ENCODE results near the gene TST. TPM values are rescaled to one million over a fixed set of nuclear protein-coding genes. Genes with fewer than 3 reads are reported as not detected.

TST gene
- polyA plus RNA-seq, 1 donor (not counting 4 experiments of a cell fraction or from before 2014, with no cell fraction given) = 19.9 TPM

DNA sequence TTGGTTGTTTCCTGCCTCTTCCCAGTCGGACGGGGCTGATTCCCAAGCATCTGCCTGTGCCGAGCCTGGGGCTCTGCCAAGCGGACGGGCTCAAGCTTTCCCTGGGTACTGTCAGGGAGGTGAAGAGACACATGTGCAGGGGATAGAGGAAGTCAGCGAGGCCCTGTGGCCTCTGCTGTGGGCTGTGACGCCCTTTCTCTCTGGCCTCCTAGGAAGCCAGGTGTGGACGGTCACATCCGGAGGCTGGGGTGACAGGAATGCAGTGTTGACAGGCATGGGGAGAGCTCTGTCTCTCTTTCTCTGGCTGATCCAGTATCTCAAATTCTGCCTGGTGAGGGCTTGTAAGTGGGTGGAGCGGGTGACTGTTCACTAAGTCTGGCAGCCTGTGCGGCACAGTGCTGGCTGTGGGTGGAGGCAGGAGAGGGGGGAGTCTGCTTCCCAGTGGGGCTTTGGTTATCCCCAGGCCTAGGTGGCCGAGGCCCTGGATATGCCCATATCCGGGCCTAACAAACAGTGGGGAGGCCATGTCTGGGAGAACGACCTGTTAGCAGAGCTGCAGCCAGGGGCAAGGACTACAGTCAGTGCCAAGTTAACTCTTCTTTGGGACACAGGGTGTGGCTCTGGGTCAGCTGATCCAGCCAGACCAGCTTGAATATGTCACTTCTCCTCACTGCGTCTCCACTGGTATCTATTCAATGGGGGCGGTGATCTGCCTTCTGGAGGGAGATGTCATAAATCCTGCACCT lies 34.2 kb upstream of the TST start:
- H3K4me2 ChIP-seq (ENCODE audit: control insufficient read depth, extremely low read depth, insufficient read depth, low read depth, low read length) = no peak overlapping the region
- H3K27ac ChIP-seq (ENCODE audit: control insufficient read depth, insufficient read depth, low read length) = no peak overlapping the region
- no peaks in the 10 kb centered on the region for H3K27me3 ChIP-seq (ENCODE audit: control insufficient read depth, extremely low read depth, insufficient read depth, low read length)
- no peaks in the 10 kb centered on the region for H3K9me3 ChIP-seq (ENCODE audit: control insufficient read depth, low read depth, low read length)
- H3K4me3 ChIP-seq (ENCODE audit: control insufficient read depth in 2 of 3, extremely low read depth in 1 of 3, insufficient read depth in 2 of 3, low read depth in 1 of 3, low read length in 3 of 3) = no peak overlapping the region
- no peak overlapping the region for H3K9ac ChIP-seq (ENCODE audit: control insufficient read depth, extremely low read depth, insufficient read depth, low read length)
- no peaks in the 10 kb centered on the region for H3K79me2 ChIP-seq (ENCODE audit: control insufficient read depth, insufficient read depth, low read length)
- TF ChIP-seq, protein P1, sequence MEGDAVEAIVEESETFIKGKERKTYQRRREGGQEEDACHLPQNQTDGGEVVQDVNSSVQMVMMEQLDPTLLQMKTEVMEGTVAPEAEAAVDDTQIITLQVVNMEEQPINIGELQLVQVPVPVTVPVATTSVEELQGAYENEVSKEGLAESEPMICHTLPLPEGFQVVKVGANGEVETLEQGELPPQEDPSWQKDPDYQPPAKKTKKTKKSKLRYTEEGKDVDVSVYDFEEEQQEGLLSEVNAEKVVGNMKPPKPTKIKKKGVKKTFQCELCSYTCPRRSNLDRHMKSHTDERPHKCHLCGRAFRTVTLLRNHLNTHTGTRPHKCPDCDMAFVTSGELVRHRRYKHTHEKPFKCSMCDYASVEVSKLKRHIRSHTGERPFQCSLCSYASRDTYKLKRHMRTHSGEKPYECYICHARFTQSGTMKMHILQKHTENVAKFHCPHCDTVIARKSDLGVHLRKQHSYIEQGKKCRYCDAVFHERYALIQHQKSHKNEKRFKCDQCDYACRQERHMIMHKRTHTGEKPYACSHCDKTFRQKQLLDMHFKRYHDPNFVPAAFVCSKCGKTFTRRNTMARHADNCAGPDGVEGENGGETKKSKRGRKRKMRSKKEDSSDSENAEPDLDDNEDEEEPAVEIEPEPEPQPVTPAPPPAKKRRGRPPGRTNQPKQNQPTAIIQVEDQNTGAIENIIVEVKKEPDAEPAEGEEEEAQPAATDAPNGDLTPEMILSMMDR (optimal IDR thresholded peaks at IDR 0.05 in 1 of 3, IDR thresholded peaks at IDR 0.05 in 1 of 3, conservative IDR thresholded peaks at IDR 0.05 in 1 of 3; ENCODE audit: extremely low read depth in 1 of 3, insufficient read depth in 2 of 3, low read length in 3 of 3) = no peak
- no peak for TF ChIP-seq EZH2 (IDR thresholded peaks at IDR 0.05; ENCODE audit: low read length)
- H4K20me1 ChIP-seq (ENCODE audit: control insufficient read depth, extremely low read depth, insufficient read depth, low read length) = no peaks in the 10 kb centered on the region
- H3K36me3 ChIP-seq (ENCODE audit: control insufficient read depth in 2 of 2, extremely low read depth in 1 of 2, insufficient read depth in 2 of 2, low read length in 2 of 2) = peaks cover 0 to 4% of the 10 kb centered on the region in 2 experiments
- peaks cover 5% of the 10 kb centered on the region for H3K4me1 ChIP-seq (ENCODE audit: control insufficient read depth, extremely low read depth, insufficient read depth, low read length)
- no peak overlapping the region for H2AFZ ChIP-seq (ENCODE audit: control insufficient read depth, low read length)
- no peaks in the 10 kb centered on the region for H3K9me1 ChIP-seq (ENCODE audit: control insufficient read depth, extremely low read depth, insufficient read depth, low read length)
- FAIRE-seq (no peak), DNase-seq (ENCODE audit: low read depth, low spot score) (no peak)
- dilution Hi-C loops (cut with MboI; ENCODE audit: extremely low pct_ligation_motif_present, low sequenced_read_pairs) = no loop called here

DNA sequence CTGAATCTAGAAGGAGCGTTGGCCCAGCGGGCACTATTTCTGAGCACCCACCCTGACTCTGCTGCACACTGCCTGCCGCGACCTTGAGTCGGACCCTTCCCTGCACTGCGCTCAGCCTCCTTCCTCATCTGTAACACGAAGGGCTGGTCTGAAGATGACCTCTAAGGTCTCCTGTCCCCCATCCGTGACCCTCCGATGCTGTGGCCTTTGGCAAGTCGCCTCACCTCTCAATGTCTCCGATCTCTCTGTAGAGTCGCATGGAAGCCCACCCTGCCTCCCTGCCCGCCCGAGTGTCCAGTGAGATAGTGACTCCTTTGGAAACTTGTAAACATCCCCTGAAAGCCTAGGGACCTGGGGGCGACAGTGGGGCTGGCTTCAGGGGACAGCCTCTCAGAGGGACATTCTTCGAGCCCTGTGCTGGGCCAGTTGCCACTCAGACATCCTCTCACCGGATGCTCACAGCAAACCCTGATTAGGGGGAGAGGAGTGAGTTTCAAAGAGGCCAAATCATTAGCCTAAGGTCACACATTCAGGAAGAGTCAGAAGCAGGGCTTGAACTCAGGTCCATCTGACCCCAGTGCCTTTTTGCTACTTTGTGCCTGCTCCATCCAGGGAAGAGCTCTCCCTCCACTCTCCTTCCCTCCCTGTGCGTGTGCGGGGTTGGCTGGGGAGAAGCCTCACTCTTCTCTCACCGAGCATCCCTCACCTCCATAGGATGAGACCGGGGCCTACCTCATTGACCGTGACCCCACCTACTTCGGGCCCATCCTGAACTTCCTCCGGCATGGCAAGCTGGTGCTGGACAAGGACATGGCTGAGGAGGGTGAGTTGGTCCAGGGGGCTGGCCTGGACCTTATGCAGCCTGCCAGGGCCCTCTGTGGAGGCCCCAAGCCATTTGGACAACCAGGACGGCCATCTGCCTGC lies 33.4 kb upstream of the TST start:
- Histone ChIP-seq H4K20me1 (ENCODE audit: control insufficient read depth, extremely low read depth, insufficient read depth, low read length) (no peaks in the 10 kb centered on the region), H3K27ac (ENCODE audit: control insufficient read depth, insufficient read depth, low read length) (no peak overlapping the region), H3K9me1 (ENCODE audit: control insufficient read depth, extremely low read depth, insufficient read depth, low read length) (no peaks in the 10 kb centered on the region), H3K9ac (ENCODE audit: control insufficient read depth, extremely low read depth, insufficient read depth, low read length) (no peak overlapping the region), H3K4me1 (ENCODE audit: control insufficient read depth, extremely low read depth, insufficient read depth, low read length) (peaks cover 5% of the 10 kb centered on the region), H3K4me3 (ENCODE audit: control insufficient read depth in 2 of 3, extremely low read depth in 1 of 3, insufficient read depth in 2 of 3, low read depth in 1 of 3, low read length in 3 of 3) (peak overlapping the region; percentile 45 to 73 (median 68)), H3K36me3 (ENCODE audit: control insufficient read depth in 2 of 2, extremely low read depth in 1 of 2, insufficient read depth in 2 of 2, low read length in 2 of 2) (peaks cover 0 to 4% of the 10 kb centered on the region in 2 experiments), H3K9me3 (ENCODE audit: control insufficient read depth, low read depth, low read length) (no peaks in the 10 kb centered on the region), H3K4me2 (ENCODE audit: control insufficient read depth, extremely low read depth, insufficient read depth, low read depth, low read length) (peak overlapping the region; percentile 74), H2AFZ (ENCODE audit: control insufficient read depth, low read length) (no peak overlapping the region), H3K27me3 (ENCODE audit: control insufficient read depth, extremely low read depth, insufficient read depth, low read length) (no peaks in the 10 kb centered on the region), H3K79me2 (ENCODE audit: control insufficient read depth, insufficient read depth, low read length) (no peaks in the 10 kb centered on the region)
- dilution Hi-C loops (cut with MboI; ENCODE audit: extremely low pct_ligation_motif_present, low sequenced_read_pairs) = no loop called here
- no peak for FAIRE-seq
- TF ChIP-seq, protein P1 (optimal IDR thresholded peaks at IDR 0.05 in 1 of 3, IDR thresholded peaks at IDR 0.05 in 1 of 3, conservative IDR thresholded peaks at IDR 0.05 in 1 of 3; ENCODE audit: extremely low read depth in 1 of 3, insufficient read depth in 2 of 3, low read length in 3 of 3) = no peak
- TF ChIP-seq EZH2 (IDR thresholded peaks at IDR 0.05; ENCODE audit: low read length) = no peak
- DNase-seq (ENCODE audit: low read depth, low spot score) = no peak
